ENCODE measurements around the gene STMND1. TPM values are rescaled to one million over a fixed set of nuclear protein-coding genes. Genes with fewer than 3 reads are reported as not detected.

The STMND1 gene
- total RNA-seq, 1 donor from 2014 or later: not detected

DNA sequence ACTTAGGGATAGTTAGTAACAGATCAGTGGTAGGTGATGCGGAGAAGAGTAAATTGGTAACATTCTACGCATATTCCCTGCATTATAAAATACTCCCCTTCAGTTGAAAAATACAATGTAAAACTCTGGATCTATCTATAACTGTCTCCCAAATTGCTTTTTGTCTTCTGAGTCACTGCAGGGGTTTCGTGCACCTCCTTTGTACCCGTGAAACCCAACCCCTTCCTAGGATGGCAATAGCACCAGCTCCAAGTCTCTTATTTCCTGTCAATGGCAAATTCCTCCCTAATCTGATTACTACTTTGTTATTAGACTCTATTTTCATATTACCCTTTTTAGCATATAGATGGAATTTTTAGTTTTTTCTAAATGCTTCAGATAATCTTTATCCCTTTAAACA, 20.6 kb upstream of the STMND1 start:
- intact Hi-C loops (cut with micrococcal nuclease): no loop called here
- no peak for TF ChIP-seq CTCF (IDR thresholded peaks at IDR 0.05; ENCODE audit: borderline replicate concordance)
- Histone ChIP-seq H3K27ac (replicated peaks) (no peak overlapping the region), H3K4me3 (no peak overlapping the region), H3K27me3 (ENCODE audit: low read depth) (no peaks in the 10 kb centered on the region), H3K36me3 (no peaks in the 10 kb centered on the region), H3K4me1 (peaks cover 12% of the 10 kb centered on the region), H3K9me3 (replicated peaks) (peaks cover 11% of the 10 kb centered on the region)
- DNase-seq: no peak

DNA sequence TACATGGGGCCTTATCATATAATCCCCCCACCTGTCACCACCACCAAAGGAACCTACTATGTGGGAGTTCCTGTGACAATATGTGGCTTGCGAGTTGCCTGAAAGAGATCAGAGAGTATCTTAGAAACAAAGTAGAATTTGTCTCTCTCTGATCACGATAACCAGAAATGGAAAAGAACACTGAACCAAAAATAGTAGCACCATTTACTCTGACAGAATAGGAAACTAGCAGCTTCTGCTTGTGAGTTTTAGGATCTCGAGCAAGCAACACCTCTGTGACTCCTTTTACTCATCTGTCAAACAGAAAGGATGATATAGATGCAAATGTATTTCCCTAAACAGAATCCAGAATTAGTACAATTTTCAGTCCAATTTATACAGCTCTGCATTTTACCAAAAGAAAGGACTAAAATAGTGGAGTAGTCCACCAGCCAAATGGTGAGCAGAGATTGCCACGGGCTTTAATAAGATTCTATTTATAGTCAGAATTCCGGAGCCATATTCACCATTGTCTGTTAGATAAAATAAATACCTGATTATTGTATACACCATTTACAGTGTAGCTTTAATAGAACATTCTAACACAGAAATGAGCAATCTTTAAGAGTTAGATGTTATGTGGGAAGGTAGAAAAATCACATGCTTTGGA, 19.9 kb upstream of the STMND1 start:
- no peaks in the 10 kb centered on the region for H3K36me3 ChIP-seq
- H3K4me3 ChIP-seq: peak overlapping the region; percentile 14
- intact Hi-C loops (cut with micrococcal nuclease): no loop called here
- H3K4me1 ChIP-seq: peaks cover 12% of the 10 kb centered on the region
- peak overlapping the region; percentile 47 for H3K27ac ChIP-seq (replicated peaks)
- DNase-seq: no peak
- TF ChIP-seq CTCF (IDR thresholded peaks at IDR 0.05; ENCODE audit: borderline replicate concordance): no peak
- H3K27me3 ChIP-seq (ENCODE audit: low read depth): no peaks in the 10 kb centered on the region
- H3K9me3 ChIP-seq (replicated peaks): peaks cover 4% of the 10 kb centered on the region

- intact Hi-C loops (cut with micrococcal nuclease): no loop called here
- no peak for TF ChIP-seq CTCF (IDR thresholded peaks at IDR 0.05; ENCODE audit: borderline replicate concordance)
- DNase-seq: no peak
- peaks cover 12% of the 10 kb centered on the region for H3K4me1 ChIP-seq
- no peaks in the 10 kb centered on the region for H3K9me3 ChIP-seq (replicated peaks)
- no peak overlapping the region for H3K27ac ChIP-seq (replicated peaks)
- no peak overlapping the region for H3K4me3 ChIP-seq
- H3K27me3 ChIP-seq (ENCODE audit: low read depth): no peaks in the 10 kb centered on the region
- H3K36me3 ChIP-seq: no peaks in the 10 kb centered on the region
These were observed 18.5 kb upstream of the STMND1 start for GRCh38 chr6:17083397-17083796.

DNA sequence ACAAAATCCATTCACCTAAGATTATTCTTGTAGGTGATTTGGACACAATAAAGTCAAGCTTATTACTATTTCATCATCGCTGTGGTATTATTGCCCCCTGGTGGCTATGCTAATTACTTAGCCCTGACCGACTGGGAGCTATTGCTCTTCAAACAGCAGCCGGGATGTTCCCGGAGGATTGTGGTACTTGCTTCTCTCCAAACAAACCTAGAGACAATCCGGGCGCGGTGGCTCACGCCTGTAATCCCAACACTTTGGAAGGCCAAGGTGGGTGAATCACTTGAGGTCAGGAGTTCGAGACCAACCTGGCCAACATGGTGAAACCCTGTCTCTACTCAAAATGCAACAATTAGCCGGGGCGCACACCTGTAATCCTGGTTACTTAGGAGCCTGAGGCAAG, 15.4 kb upstream of the STMND1 start:
- peak; percentile 75 for TF ChIP-seq CTCF (IDR thresholded peaks at IDR 0.05; ENCODE audit: borderline replicate concordance)

DNA sequence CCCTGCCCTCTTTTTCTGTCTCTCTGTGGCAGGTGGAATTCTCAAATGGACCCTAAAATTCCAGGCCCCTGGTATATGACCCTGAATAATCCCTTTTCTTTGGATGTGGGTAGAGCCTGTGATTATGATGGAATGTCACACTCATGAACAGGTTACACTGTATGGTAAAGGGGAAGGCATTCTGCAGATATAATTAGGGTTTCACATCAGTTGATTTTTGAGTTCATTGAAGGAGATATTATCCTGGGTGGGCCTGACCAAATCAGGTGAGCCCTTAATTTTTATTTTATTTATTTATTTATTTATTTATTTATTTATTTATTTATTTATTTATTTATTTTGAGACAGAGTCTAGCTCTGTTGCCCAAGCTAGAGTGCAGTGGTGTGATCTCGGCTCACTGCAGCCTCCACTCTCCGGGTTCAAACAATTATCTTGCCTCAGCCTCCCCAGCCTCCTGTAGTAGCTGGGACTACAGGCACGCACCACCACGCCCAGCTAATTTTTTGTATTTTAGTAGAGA, 13.7 kb upstream of the STMND1 start:
- intact Hi-C loops (cut with micrococcal nuclease): no loop called here
- peaks cover 11% of the 10 kb centered on the region for H3K9me3 ChIP-seq (replicated peaks)
- no peak overlapping the region for H3K4me3 ChIP-seq
- no peaks in the 10 kb centered on the region for H3K27me3 ChIP-seq (ENCODE audit: low read depth)
- DNase-seq: no peak
- no peaks in the 10 kb centered on the region for H3K36me3 ChIP-seq
- no peaks in the 10 kb centered on the region for H3K4me1 ChIP-seq
- H3K27ac ChIP-seq (replicated peaks): no peak overlapping the region
- TF ChIP-seq CTCF (IDR thresholded peaks at IDR 0.05; ENCODE audit: borderline replicate concordance): no peak

More for the DNA sequence above, 15.4 kb upstream of the STMND1 start:
- H3K4me1 ChIP-seq: peaks cover 9% of the 10 kb centered on the region
- H3K27ac ChIP-seq (replicated peaks): no peak overlapping the region
- H3K36me3 ChIP-seq: no peaks in the 10 kb centered on the region
- peaks cover 11% of the 10 kb centered on the region for H3K9me3 ChIP-seq (replicated peaks)
- H3K27me3 ChIP-seq (ENCODE audit: low read depth): no peaks in the 10 kb centered on the region
- no peak for DNase-seq
- intact Hi-C loops (cut with micrococcal nuclease): no loop called here
- no peak overlapping the region for H3K4me3 ChIP-seq
